ENCODE results near the gene COL15A1.

Gene COL15A1

GRCh38 chr9:99051851-99052250 lies 108.1 kb downstream of the COL15A1 start:
- H3K4me3 ChIP-seq (ENCODE audit: low read depth, low read length): no peak overlapping the region
- DNase-seq (ENCODE audit: low read depth): no peak
- TF ChIP-seq CTCF (IDR thresholded peaks at IDR 0.05; ENCODE audit: insufficient read depth, low read depth, low read length, missing control alignments): no peak

GRCh38 chr9:99052815-99053715 lies 109.4 kb downstream of the COL15A1 start:
- no peak for DNase-seq (ENCODE audit: low read depth)
- H3K4me3 ChIP-seq (ENCODE audit: low read depth, low read length): no peak overlapping the region
- no peak for TF ChIP-seq CTCF (IDR thresholded peaks at IDR 0.05; ENCODE audit: insufficient read depth, low read depth, low read length, missing control alignments)

GRCh38 chr9:99054581-99054980 lies 110.9 kb downstream of the COL15A1 start:
- no peak overlapping the region for H3K4me3 ChIP-seq (ENCODE audit: low read depth, low read length)
- DNase-seq (ENCODE audit: low read depth): no peak
- no peak for TF ChIP-seq CTCF (IDR thresholded peaks at IDR 0.05; ENCODE audit: insufficient read depth, low read depth, low read length, missing control alignments)

DNA sequence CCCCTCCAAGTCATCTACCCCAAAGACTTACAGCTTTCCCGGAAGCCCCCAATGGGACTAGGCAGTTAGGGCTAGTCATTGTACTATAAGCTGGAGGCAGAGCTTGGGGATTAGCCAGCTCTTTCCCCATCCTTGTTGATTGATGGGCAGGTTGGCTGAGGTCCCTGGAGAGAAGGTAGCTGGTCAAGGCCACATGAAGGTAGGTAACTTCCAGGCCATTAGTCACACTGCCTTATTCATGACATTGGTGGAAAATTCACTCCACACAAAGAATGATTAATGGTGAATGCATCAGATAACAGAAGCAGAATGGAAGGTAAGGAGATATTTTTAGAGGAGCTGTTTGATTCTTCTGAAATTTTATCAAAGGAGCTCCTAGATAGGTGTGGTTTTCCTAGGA lies 111.7 kb downstream of the COL15A1 start:
- no peak for TF ChIP-seq CTCF (IDR thresholded peaks at IDR 0.05; ENCODE audit: insufficient read depth, low read depth, low read length, missing control alignments)
- DNase-seq (ENCODE audit: low read depth): no peak
- no peak overlapping the region for H3K4me3 ChIP-seq (ENCODE audit: low read depth, low read length)

GRCh38 chr9:99056186-99056585 lies 112.5 kb downstream of the COL15A1 start:
- DNase-seq (ENCODE audit: low read depth): no peak
- H3K4me3 ChIP-seq (ENCODE audit: low read depth, low read length): no peak overlapping the region
- TF ChIP-seq CTCF (IDR thresholded peaks at IDR 0.05; ENCODE audit: insufficient read depth, low read depth, low read length, missing control alignments): no peak

DNA sequence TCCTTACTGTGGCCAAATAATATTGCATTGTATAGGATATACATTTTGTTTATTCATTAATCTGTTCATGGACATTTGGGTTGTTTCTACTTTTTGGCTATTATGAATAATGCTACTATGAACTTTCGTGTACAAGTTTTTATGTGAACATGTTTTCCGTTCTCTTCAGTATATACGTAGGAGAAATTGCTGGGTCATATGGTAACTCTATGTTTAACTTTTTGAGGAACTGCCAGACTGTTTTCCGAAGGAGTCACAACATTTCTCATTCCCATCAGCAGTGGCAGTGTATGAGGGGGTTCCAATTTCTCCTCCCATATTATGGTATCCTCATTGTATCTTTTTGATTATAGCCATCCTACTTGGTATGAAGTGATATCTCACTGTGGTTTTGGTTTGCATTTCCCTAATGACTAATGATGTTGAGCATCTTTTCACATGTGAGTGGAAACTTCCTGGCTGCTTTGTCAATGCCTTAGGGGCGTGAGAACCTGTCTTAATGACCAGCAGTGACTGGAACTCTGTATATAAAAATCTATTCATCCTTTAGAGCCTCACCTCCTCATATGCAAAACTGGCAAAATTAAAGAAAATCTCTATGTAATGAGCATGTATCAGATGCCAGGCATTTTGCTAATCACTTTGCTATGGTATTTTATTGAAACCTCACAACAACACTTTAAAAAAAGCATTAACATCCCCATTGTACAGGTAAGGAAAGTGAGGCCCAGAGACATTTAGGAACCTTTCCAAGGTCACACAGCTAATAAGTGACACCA lies 113.4 kb downstream of the COL15A1 start:
- peak; percentile 40 for DNase-seq (ENCODE audit: low read depth)
- no peak for TF ChIP-seq CTCF (IDR thresholded peaks at IDR 0.05; ENCODE audit: insufficient read depth, low read depth, low read length, missing control alignments)

More for the DNA sequence above, 113.4 kb downstream of the COL15A1 start:
- no peak overlapping the region for H3K4me3 ChIP-seq (ENCODE audit: low read depth, low read length)
